T-helper 17 cell (primary cell): ENCODE measurements around the gene TMEM219. TPM values are rescaled to one million over a fixed set of nuclear protein-coding genes. Genes with fewer than 3 reads are reported as not detected.

Source experiments
- ATAC-seq: fragments of 150-1000 bp; cut with Tn5 transposase; 2 replicates; pipeline ENCODE4 v1.10.0; 2021; ENCODE audit warnings: mild to moderate bottlenecking, moderate library complexity
- DNase-seq, 3 donors: peaks; one replicate each; pipeline versions ENCODE4 v3.0.0 to v3.0.0-alpha.2; 2020 to 2021
- H3K9me3 ChIP-seq: one replicate; pipeline ENCODE4 v1.7.0; 2013; ENCODE audit warnings: low read length, mild to moderate bottlenecking; ENCODE audit not compliant: control insufficient read depth, poor library complexity, severe bottlenecking
- H3K27ac Mint-ChIP-seq: one replicate; pipeline ENCODE4 v1.8.0; 2022; ENCODE audit warnings: mild to moderate bottlenecking, moderate library complexity, mixed read lengths
- H3K27me3 Mint-ChIP-seq: one replicate; pipeline ENCODE4 v1.8.0; 2022; ENCODE audit warnings: mixed read lengths
- H3K36me3 Mint-ChIP-seq: one replicate; pipeline ENCODE4 v1.8.0; 2022; ENCODE audit warnings: low read depth, mixed read lengths
- H3K4me1 Mint-ChIP-seq: one replicate; pipeline ENCODE4 v1.8.0; 2022; ENCODE audit warnings: mild to moderate bottlenecking, mixed read lengths
- H3K4me3 Mint-ChIP-seq: one replicate; pipeline ENCODE4 v1.8.0; 2022; ENCODE audit warnings: mild to moderate bottlenecking, moderate library complexity, mixed read lengths
- total RNA-seq, 4 donors: library from RNA in 2 of 4; stranded (reverse) in 2 of 4; gene quantifications; one replicate each; pipeline ENCODE4 v1.2.3 and lab custom pipeline; 2022 to 2026

TMEM219 gene, protein sequence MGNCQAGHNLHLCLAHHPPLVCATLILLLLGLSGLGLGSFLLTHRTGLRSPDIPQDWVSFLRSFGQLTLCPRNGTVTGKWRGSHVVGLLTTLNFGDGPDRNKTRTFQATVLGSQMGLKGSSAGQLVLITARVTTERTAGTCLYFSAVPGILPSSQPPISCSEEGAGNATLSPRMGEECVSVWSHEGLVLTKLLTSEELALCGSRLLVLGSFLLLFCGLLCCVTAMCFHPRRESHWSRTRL
- 10 to 100 TPM; 68.8 to 80.3 TPM for total RNA-seq
- total RNA-seq (lab: John Stamatoyannopoulos, UW) = 38.1 to 53.4 reads per million in 2 donors

DNA sequence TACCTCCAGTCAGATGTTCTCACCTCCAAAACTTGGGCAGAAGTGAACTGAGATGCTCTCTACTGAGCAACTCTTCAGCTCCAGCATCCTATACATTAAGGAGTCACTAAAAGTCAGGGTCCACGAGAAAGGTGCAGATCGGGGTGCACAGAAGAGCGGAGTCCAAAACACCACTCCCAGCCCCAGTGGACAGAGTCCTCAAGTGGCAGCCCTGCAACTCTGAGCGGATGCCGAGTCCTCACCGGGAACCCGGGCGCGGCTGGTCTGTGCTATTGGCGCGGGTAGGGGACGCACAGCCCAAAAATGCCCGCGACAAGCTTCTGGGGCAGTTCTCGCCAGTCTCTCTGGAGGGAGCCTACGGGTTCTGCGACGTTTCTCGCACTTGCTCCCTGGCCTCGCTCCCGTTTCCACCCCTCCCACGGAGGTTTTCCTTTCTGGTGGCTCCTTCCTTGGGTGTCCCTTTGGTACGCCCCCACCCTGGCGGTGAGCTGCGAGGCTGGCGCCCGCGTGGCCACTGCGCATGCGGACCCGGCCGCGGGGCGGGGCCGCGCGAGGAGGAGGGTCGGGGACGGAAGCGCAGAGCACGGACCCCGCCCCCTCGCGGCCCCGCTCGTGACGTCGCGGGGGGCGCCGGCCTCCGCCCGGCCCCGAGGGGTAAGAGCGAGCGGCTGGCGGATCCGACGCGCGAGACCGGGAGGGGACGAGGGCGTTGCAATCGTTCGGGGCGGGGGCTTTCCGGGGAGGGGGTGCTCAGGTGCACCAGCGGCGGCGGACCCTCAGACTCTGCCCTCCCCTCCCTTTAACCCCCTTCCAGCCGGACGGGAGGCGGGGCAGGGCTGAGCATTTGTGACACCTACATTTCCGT lies at the start of gene TMEM219:
Gene TMEM219, plus strand, starts transcription at position 601 of the 865 bp plus-strand sequence. CDS start 1,065 bp downstream, outside the sequence.
- peak; percentile 95 to 97 (median 97) for DNase-seq
- no peaks in the 10 kb centered on the region for H3K36me3 Mint-ChIP-seq
- H3K27ac Mint-ChIP-seq = peak within 1 kb of the TSS; percentile 89
- peaks cover 18% of the 10 kb centered on the region for H3K4me1 Mint-ChIP-seq
- peak within 1 kb of the TSS; percentile 92 for H3K4me3 Mint-ChIP-seq
- no peaks in the 10 kb centered on the region for H3K9me3 ChIP-seq
- ATAC-seq = peak; percentile 87
- H3K27me3 Mint-ChIP-seq = no peaks in the 10 kb centered on the region

DNA sequence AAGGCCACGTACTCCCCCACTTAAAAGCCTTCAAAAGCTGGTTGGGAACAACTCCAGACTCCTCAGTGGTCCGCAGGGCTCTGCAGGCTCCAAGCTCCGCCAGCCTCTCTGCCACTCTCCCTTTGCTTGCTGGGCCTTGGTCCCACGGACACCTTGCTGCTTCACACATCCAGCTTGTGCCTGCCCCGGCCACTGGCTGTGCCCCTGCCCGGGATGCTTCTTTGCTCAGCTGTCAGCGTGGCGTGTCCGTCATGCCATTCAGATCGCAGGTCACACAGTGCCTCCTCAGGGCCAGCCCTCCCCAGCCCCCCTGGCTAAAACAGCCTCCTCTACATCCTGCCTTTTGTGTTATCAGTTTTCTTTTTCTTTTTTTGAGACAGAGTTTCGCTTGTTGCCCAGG lies 49.8 kb upstream of the TMEM219 start:
- H3K4me1 Mint-ChIP-seq = peaks cover 5% of the 10 kb centered on the region
- no peak overlapping the region for H3K4me3 Mint-ChIP-seq
- peaks cover 8% of the 10 kb centered on the region for H3K36me3 Mint-ChIP-seq
- H3K9me3 ChIP-seq = no peaks in the 10 kb centered on the region
- ATAC-seq = no peak
- no peak overlapping the region for H3K27ac Mint-ChIP-seq
- DNase-seq = no peak
- no peaks in the 10 kb centered on the region for H3K27me3 Mint-ChIP-seq

DNA sequence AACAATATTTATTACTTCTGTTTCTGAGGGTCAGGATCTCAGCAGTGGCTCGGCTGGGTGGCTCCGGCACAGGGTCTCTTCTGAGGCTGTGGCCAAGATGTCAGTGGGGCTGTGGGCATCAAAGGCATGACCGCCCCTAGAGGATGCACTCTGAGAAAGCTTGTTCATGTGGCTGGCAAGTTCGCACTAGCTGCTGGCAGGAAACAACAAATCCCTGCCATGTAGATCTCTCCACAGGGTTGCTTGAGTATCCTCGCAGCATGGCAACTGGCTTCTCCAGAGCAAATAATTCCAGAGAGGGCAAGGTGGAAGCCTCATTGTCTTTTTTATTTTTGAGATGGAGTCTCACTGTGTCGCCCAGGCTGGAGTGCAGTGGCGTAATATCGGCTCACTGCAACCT lies 48.4 kb upstream of the TMEM219 start:
- Mint-ChIP-seq H3K27me3 (no peaks in the 10 kb centered on the region), H3K36me3 (peaks cover 5% of the 10 kb centered on the region), H3K27ac (no peak overlapping the region), H3K4me3 (no peak overlapping the region), H3K4me1 (peaks cover 5% of the 10 kb centered on the region)
- no peak for DNase-seq
- H3K9me3 ChIP-seq = no peaks in the 10 kb centered on the region
- ATAC-seq = no peak

DNA sequence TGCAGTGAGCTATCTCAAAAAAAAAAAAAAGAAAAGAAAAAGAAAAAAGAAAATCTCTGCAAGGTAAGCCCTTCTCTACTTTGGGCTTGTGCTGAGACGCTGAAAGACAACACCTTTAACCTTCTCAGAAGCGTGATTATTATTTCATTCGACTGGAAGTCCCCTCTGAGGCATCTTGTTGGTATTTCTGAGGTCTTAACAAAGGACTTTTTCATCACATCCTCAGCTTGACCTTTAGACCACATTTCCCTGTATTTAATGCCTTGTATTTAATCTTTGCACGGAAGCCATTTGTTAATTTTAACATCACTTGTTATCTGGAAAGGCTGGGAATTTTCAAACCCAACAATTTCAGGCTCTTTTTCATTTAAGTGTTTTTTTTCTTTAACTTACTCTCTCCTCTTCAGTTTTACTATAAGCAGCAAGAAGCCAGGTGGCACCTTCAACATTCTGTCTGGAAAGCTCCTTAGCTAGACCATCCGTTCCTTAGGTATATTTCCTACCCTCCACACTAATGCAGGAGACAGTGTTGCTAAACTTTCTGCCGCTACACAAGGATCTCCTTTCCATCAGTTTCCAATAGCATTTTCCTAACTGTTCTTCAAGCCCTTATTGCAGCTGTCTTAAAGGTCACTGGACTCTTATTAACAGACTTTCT lies 46.2 kb upstream of the TMEM219 start:
- no peak overlapping the region for H3K27ac Mint-ChIP-seq
- ATAC-seq = no peak
- no peaks in the 10 kb centered on the region for H3K9me3 ChIP-seq
- H3K4me1 Mint-ChIP-seq = peaks cover 9% of the 10 kb centered on the region
- no peak for DNase-seq
- H3K27me3 Mint-ChIP-seq = no peaks in the 10 kb centered on the region
- peaks cover 8% of the 10 kb centered on the region for H3K36me3 Mint-ChIP-seq
- no peak overlapping the region for H3K4me3 Mint-ChIP-seq

DNA sequence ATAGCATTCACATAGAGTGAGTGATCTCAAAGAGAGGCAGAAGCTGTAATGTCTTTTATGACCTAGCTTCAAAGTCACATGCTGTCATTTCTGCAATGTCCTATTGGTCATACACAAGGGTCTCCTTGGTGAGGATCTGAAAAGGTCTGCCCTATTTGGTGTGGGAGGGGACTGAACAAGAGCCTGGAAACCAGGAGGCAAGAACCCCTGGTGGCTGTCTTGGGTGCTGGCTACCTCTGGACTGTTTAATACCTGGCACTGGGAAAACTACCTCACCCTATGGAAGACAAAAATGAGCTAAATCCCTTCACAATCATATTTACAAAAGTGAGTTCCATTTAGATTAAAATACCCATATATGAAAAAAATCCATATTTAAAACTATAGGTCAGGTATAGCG lies 44.9 kb upstream of the TMEM219 start:
- Mint-ChIP-seq H3K4me1 (peaks cover 14% of the 10 kb centered on the region), H3K4me3 (no peak overlapping the region), H3K27ac (no peak overlapping the region), H3K36me3 (peaks cover 11% of the 10 kb centered on the region), H3K27me3 (no peaks in the 10 kb centered on the region)
- DNase-seq (no peak), ATAC-seq (no peak)
- H3K9me3 ChIP-seq = no peaks in the 10 kb centered on the region

DNA sequence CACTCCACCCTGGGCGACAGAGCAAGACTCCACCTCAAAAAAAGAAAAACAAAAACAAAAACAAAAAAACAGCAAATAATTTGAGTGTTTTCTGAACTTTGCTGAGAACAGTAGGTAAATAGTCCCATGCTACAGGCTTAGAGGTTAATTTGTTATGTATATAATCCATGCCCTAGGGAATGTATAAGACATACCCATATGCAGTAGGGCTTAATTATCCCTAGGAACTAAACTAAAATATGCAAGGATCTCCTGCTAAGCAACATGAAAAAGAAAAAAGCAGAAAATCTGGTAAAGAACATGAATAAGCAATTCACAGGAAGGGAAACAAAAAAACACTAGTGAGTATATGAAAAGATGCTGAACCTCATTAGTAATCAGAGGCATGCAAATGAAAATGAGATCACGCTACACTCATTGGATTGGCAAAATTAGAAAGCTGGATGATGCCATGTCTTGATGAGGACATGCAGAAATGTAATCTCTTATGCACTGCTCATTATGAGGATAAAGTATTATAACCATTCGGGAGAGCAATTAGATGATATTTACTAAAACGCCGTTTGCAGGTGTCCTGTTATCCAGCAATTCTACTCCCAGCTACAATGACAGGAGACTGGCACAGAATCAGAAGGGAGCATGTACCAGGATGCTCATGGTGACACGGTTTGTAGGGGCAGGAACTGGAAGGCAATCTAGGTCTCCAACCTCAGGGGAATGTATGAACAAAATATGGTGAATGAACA lies 41.4 kb upstream of the TMEM219 start:
- Mint-ChIP-seq H3K27me3 (no peaks in the 10 kb centered on the region), H3K4me1 (peaks cover 26% of the 10 kb centered on the region), H3K4me3 (no peak overlapping the region), H3K27ac (peak overlapping the region; percentile 72), H3K36me3 (peaks cover 8% of the 10 kb centered on the region)
- no peak for ATAC-seq
- H3K9me3 ChIP-seq = no peaks in the 10 kb centered on the region
- no peak for DNase-seq

DNA sequence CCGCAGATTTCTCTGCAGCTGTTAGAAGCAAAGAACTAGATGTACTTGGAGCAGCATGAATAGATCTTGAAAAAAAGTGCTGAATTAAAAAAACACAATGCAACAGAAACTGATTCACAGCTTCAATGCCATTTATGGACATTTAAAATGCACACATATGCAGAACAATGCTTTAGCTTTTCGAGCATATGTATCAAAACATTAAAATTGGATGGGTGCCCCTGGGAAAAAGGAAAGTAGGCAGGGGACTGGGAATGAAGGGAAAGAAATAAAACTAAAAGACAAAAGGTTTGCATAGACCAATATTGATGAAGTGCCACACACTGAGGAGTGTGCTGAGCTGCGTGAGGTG lies 40.9 kb upstream of the TMEM219 start:
- Mint-ChIP-seq H3K36me3 (peaks cover 8% of the 10 kb centered on the region), H3K27me3 (no peaks in the 10 kb centered on the region), H3K4me3 (no peak overlapping the region), H3K4me1 (peaks cover 28% of the 10 kb centered on the region), H3K27ac (peak overlapping the region; percentile 72)
- no peaks in the 10 kb centered on the region for H3K9me3 ChIP-seq
- no peak for DNase-seq
- no peak for ATAC-seq

DNA sequence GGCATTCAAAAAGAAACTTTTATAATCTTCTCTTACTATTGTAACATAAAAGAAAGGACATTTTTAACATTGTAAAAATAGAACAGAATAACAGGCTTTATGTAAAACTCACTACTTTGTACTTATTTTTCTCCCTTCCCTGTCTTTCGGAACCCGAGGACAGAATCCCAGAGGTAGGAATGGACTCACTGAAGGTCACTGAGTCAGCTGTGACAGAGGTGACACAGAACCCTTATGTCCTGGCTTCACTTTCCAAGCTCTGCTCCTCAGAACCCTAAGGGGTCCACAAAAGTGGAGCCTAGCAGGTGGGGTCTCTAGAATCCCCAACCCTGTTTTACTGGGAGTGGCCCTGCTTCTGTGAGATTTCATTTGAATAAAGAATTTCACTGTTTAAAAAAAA lies 39.6 kb upstream of the TMEM219 start:
- H3K9me3 ChIP-seq = no peaks in the 10 kb centered on the region
- no peaks in the 10 kb centered on the region for H3K27me3 Mint-ChIP-seq
- H3K4me3 Mint-ChIP-seq = no peak overlapping the region
- peaks cover 8% of the 10 kb centered on the region for H3K36me3 Mint-ChIP-seq
- peaks cover 38% of the 10 kb centered on the region for H3K4me1 Mint-ChIP-seq
- peak overlapping the region; percentile 2 for H3K27ac Mint-ChIP-seq
- no peak for ATAC-seq
- no peak for DNase-seq

DNA sequence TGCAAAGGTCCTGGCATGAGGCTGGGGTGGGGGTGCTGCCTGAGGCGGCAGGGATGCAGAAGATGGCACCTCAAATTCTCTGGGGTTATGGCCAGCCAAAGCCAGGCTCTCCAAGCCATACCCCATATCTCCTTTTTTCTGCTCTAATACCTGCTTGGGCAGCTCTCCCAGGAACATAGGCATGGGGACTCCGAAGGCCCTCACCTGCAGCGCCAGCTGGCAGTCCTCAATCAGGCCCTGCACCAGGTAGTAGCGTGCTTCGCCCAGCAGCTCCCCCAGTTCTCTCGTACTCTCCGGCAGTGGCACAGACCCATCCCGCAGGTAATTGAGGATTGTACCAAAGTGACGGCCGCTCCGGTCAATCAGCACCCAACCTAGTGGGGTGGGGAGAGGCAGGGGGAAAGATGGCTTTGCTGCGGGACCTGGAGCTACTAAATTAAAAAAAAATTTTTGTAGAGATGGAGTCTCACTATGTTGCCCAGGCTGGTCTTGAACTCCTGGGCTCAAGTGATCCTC lies 38.8 kb upstream of the TMEM219 start:
- H3K27ac Mint-ChIP-seq = no peak overlapping the region
- H3K36me3 Mint-ChIP-seq = peaks cover 8% of the 10 kb centered on the region
- H3K4me1 Mint-ChIP-seq = peaks cover 40% of the 10 kb centered on the region
- DNase-seq (no peak), ATAC-seq (no peak)
- H3K27me3 Mint-ChIP-seq = no peaks in the 10 kb centered on the region
- H3K9me3 ChIP-seq = no peaks in the 10 kb centered on the region
- H3K4me3 Mint-ChIP-seq = no peak overlapping the region

DNA sequence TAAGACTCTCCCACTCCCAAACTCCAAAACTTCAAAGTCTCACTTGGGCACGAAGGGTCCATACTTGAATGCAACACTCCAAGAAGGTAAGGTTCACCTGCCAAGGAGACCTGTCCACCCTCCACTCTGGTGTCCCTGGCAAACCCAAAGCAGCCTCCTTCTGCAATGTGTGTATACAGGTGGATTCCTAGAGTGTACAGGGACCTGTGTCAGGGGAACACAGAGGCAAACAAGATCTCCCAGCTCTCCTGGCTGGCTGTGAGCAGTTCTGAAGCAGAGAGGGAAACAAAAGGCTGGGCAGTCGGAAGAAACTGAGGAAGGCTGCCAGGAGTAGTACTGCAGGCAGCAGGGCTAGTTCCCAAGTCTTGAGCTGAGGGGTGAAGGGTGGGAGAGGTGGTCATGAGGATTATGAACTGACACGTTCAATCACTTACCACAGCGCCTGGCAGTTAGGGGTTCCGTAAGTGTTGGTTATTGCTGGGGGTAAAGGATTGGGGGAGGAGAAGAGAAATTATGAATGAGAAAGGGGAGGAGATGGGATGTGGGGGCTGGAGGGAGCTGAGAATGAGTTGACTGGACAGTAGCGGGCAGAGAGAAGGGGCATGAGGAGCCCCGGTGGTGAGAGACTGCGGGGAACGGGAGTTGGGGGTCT lies 36.6 kb upstream of the TMEM219 start:
- no peak for ATAC-seq
- H3K4me1 Mint-ChIP-seq = peaks cover 37% of the 10 kb centered on the region
- H3K27ac Mint-ChIP-seq = peak overlapping the region; percentile 98
- no peak for DNase-seq
- peak overlapping the region; percentile 98 for H3K4me3 Mint-ChIP-seq
- peaks cover 8% of the 10 kb centered on the region for H3K36me3 Mint-ChIP-seq
- no peaks in the 10 kb centered on the region for H3K9me3 ChIP-seq
- H3K27me3 Mint-ChIP-seq = no peaks in the 10 kb centered on the region

DNA sequence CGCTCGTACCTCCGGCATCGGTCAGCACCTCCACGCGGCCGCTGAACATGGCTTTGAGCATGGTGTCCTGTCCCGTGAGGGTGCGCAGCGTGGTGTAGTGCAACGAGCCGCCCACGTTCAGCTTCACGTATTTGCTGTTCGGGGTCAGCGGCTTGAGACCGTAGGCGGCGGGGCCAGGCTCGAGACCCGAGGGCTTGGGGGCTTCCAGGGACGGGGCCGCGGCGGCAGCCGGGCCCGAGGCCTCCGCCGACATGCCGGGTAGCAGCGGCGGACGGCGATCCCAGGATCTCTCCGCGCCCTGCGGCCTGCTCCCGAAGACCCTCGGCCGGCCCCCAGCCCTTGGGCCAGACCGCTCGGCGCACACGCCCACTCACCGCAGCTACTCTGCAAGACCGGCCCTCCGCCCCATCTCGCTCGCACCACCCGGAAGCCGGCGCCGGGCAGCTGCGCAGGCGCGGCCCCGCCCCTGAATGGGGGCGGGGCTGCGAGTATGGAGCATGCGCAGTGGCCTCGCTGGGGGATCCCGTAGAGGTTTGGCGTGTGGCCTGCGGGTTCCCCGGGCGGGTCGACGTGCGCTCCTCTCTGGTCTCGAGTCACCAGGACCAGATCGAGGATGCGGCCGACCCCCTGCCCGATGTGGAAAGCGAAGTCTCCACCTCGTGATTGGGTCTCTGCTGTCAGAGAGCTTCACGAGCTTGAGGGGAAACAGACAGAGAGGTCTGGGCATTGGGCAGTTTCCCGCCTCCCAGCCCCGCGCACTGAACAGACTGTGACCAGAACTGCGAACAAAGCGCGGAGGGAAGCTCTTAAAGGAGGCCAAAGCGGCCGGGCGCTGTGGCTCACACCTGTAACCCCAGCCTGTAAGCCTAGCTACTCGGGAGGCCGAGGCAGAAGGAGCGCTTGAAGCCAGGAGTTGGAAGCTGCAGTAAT lies 35.8 kb upstream of the TMEM219 start, which contains the start of gene KCTD13:
Gene KCTD13, minus strand, starts transcription at position 446 of the 930 bp plus-strand sequence. Its CDS starts 193 bp downstream, at position 253.
- Mint-ChIP-seq H3K27me3 (no peaks in the 10 kb centered on the region), H3K4me3 (peak within 1 kb of the TSS; percentile 98), H3K36me3 (peaks cover under 1% of the 10 kb centered on the region), H3K27ac (peak within 1 kb of the TSS; percentile 98), H3K4me1 (peaks cover 29% of the 10 kb centered on the region)
- ATAC-seq (peak; percentile 93), DNase-seq (peak; percentile 84 to 91 (median 90))
- H3K9me3 ChIP-seq = no peaks in the 10 kb centered on the region
